Neuron (in vitro differentiated cells): Measurements from ENCODE around the gene MYDGF.

Experiments used
- H2AFZ ChIP-seq: one replicate; pipeline ENCODE4 v1.6.1; 2013; ENCODE audit warnings: low read depth, mild to moderate bottlenecking, inconsistent platforms, low read length, moderate library complexity
- H3K27me3 ChIP-seq: one replicate; pipeline ENCODE4 v1.6.1; 2013; ENCODE audit warnings: low read length; ENCODE audit not compliant: insufficient read depth
- H3K36me3 ChIP-seq: one replicate; pipeline ENCODE4 v1.6.1; 2013; ENCODE audit warnings: low read length; ENCODE audit not compliant: insufficient read depth
- H3K4me1 ChIP-seq: one replicate; pipeline ENCODE4 v1.6.1; 2013; ENCODE audit warnings: low read length; ENCODE audit not compliant: insufficient read depth
- H3K4me3 ChIP-seq: 2 replicates; pipeline ENCODE4 v1.5.1; 2013; ENCODE audit warnings: mild to moderate bottlenecking, low read length, moderate library complexity
- H3K9me3 ChIP-seq: one replicate; pipeline ENCODE4 v1.6.1; 2013; ENCODE audit warnings: low read length

MYDGF gene

GRCh38 chr19:4619668-4620294, 50.4 kb downstream of the MYDGF start:
- H3K9me3 ChIP-seq = no peaks in the 10 kb centered on the region
- no peak overlapping the region for H2AFZ ChIP-seq
- H3K36me3 ChIP-seq = no peaks in the 10 kb centered on the region
- no peak overlapping the region for H3K4me3 ChIP-seq
- H3K4me1 ChIP-seq = peaks cover 20% of the 10 kb centered on the region
- no peaks in the 10 kb centered on the region for H3K27me3 ChIP-seq

- Histone ChIP-seq H3K4me3 (no peak overlapping the region), H3K27me3 (no peaks in the 10 kb centered on the region), H3K36me3 (no peaks in the 10 kb centered on the region), H3K9me3 (no peaks in the 10 kb centered on the region), H2AFZ (no peak overlapping the region), H3K4me1 (peaks cover 17% of the 10 kb centered on the region)
These were observed 52.1 kb downstream of the MYDGF start for GRCh38 chr19:4618019-4618418.

- H3K36me3 ChIP-seq = no peaks in the 10 kb centered on the region
- no peaks in the 10 kb centered on the region for H3K27me3 ChIP-seq
- no peak overlapping the region for H2AFZ ChIP-seq
- no peaks in the 10 kb centered on the region for H3K9me3 ChIP-seq
- H3K4me3 ChIP-seq = no peak overlapping the region
- H3K4me1 ChIP-seq = peaks cover 9% of the 10 kb centered on the region
These were observed 56.8 kb downstream of the MYDGF start for GRCh38 chr19:4613254-4613751.

GRCh38 chr19:4609878-4610511, 60.1 kb downstream of the MYDGF start:
- no peaks in the 10 kb centered on the region for H3K27me3 ChIP-seq
- no peaks in the 10 kb centered on the region for H3K36me3 ChIP-seq
- H3K4me1 ChIP-seq = peaks cover 5% of the 10 kb centered on the region
- no peak overlapping the region for H3K4me3 ChIP-seq
- no peak overlapping the region for H2AFZ ChIP-seq
- no peaks in the 10 kb centered on the region for H3K9me3 ChIP-seq
